Body of pancreas (tissue), 4 donors: ENCODE results near the gene STRA8. TPM values are rescaled to one million over a fixed set of nuclear protein-coding genes. Genes with fewer than 3 reads are reported as not detected.

Experiments
- ATAC-seq: fragments of 150-250 bp; one replicate; pipeline ENCODE4 v1.9.1; 2016
- DNase-seq, 4 donors: peaks; one replicate each; pipeline ENCODE4 v3.0.0-alpha.2; 2019
- H3K27ac ChIP-seq, 4 donors: fragments of 200-600 bp; sonication (generic); 1 replicate in 3 of 4; 2 replicates in 1 of 4; pipeline versions ENCODE4 v1.5.1 to v1.6.1; 2016 to 2019; ENCODE audit warnings: mild to moderate bottlenecking in 1 of 4, mixed read lengths in 1 of 4, moderate library complexity in 1 of 4
- H3K27me3 ChIP-seq, 2 donors: fragments of 200-600 bp; sonication (generic); one replicate each; pipeline ENCODE4 v1.6.0; 2016; ENCODE audit warnings: mild to moderate bottlenecking in 1 of 2
- H3K36me3 ChIP-seq, 2 donors: fragments of 200-600 bp; sonication (generic); replicated peaks in 1 of 2; 2 replicates each; pipeline ENCODE4 v1.5.1; 2016; ENCODE audit warnings: low read depth in 2 of 2; ENCODE audit not compliant: insufficient read depth in 1 of 2
- H3K4me1 ChIP-seq: fragments of 200-600 bp; sonication (generic); one replicate; pipeline ENCODE4 v1.6.0; 2016
- H3K4me3 ChIP-seq, 2 donors: fragments of 200-600 bp; sonication (generic); 1 replicate in 1 of 2; 2 replicates in 1 of 2; pipeline ENCODE4 v1.5.1; 2016 to 2019
- H3K9me3 ChIP-seq, 3 donors: fragments of 200-600 bp; sonication (generic); 1 replicate in 2 of 3; 2 replicates in 1 of 3; pipeline ENCODE4 v1.5.1; 2016
- CTCF ChIP-seq, 7 experiments: fragments of 450-650 bp in 4 of 7; fragments of 200-600 bp in 3 of 7; sonication (generic) in 3 of 7; IDR thresholded peaks; one replicate each; pipeline ENCODE4 v1.5.1; 2016 to 2019; ENCODE audit warnings: antibody characterized with exemption in 7 of 7
- POLR2A ChIP-seq, 3 donors: fragments of 450-650 bp; IDR thresholded peaks; one replicate each; pipeline ENCODE4 v1.6.1; 2016; ENCODE audit warnings: antibody characterized with exemption in 3 of 3, mild to moderate bottlenecking in 2 of 3
- WGBS, 2 donors: methylation state at CpG; one replicate each; pipeline ENCODE4 v1.1.5; 2017; 5-methylcytosine and 5-hydroxymethylcytosine counted together
- intact Hi-C: fragments of 100-400 bp; cut with DNase I; formaldehyde crosslinking; loops from one replicate; pipeline ENCODE4 v1.15.1; 2023
- total RNA-seq, 2 donors: library from RNA; depleted of rRNA; stranded (reverse); fragments of >200 nt; gene quantifications; one replicate each; pipeline ENCODE4 v1.1.0, GENCODE V29; 2016

STRA8 gene
- total RNA-seq, 2 donors from 2014 or later = not detected

- ATAC-seq (no peak), DNase-seq (no peak)
- H3K4me1 ChIP-seq = no peaks in the 10 kb centered on the region
- no peaks in the 10 kb centered on the region for H3K27me3 ChIP-seq
- H3K36me3 ChIP-seq = no peaks in the 10 kb centered on the region
- H3K27ac ChIP-seq = no peak overlapping the region
- no peaks in the 10 kb centered on the region for H3K9me3 ChIP-seq
- 87 to 90% methylated on average over 10 of the region's 10 CpGs for WGBS, 2 donors
- no peak overlapping the region for H3K4me3 ChIP-seq
- TF ChIP-seq POLR2A (IDR thresholded peaks at IDR 0.05) (no peak), CTCF (IDR thresholded peaks at IDR 0.05) (no peak)
- intact Hi-C loops = loop anchor here (10.0 kb wide), 1 partner anchor 374 kb away; no protein-coding TSS in a partner anchor
Observed at GRCh38 chr7:135271255-135271615, 37.6 kb downstream of the STRA8 start.

GRCh38 chr7:135272303-135272702 lies 38.7 kb downstream of the STRA8 start:
- H3K27me3 ChIP-seq = no peaks in the 10 kb centered on the region
- no peaks in the 10 kb centered on the region for H3K36me3 ChIP-seq
- no peak for TF ChIP-seq CTCF (IDR thresholded peaks at IDR 0.05)
- TF ChIP-seq POLR2A (IDR thresholded peaks at IDR 0.05) = no peak
- intact Hi-C loops = loop anchor here (10.0 kb wide), 1 partner anchor 372 kb away; no protein-coding TSS in a partner anchor
- no peak overlapping the region for H3K4me3 ChIP-seq
- DNase-seq = no peak
- no peaks in the 10 kb centered on the region for H3K9me3 ChIP-seq
- 83 to 89% methylated on average over 3 of the region's 3 CpGs for WGBS, 2 donors
- H3K27ac ChIP-seq = no peak overlapping the region
- no peak for ATAC-seq
- H3K4me1 ChIP-seq = no peaks in the 10 kb centered on the region

GRCh38 chr7:135273581-135273980 lies 39.9 kb downstream of the STRA8 start:
- Histone ChIP-seq H3K4me3 (no peak overlapping the region), H3K27ac (no peak overlapping the region), H3K27me3 (no peaks in the 10 kb centered on the region), H3K36me3 (no peaks in the 10 kb centered on the region), H3K9me3 (no peaks in the 10 kb centered on the region), H3K4me1 (no peaks in the 10 kb centered on the region)
- intact Hi-C loops = loop anchor here (10.0 kb wide), 1 partner anchor 371 kb away; no protein-coding TSS in a partner anchor
- no peak for DNase-seq
- ATAC-seq = no peak
- TF ChIP-seq POLR2A (IDR thresholded peaks at IDR 0.05) (no peak), CTCF (IDR thresholded peaks at IDR 0.05) (no peak)
- 63 to 68% methylated on average over 4 of the region's 4 CpGs for WGBS, 2 donors

- intact Hi-C loops = loop anchor here (10.0 kb wide), 1 partner anchor 370 kb away; no protein-coding TSS in a partner anchor
- peak; percentile 55 for ATAC-seq
Observed at GRCh38 chr7:135274495-135275268, 41.0 kb downstream of the STRA8 start.

More at GRCh38 chr7:135274495-135275268, 41.0 kb downstream of the STRA8 start:
- Histone ChIP-seq H3K4me1 (no peaks in the 10 kb centered on the region), H3K4me3 (no peak overlapping the region), H3K27ac (no peak overlapping the region), H3K27me3 (no peaks in the 10 kb centered on the region), H3K9me3 (no peaks in the 10 kb centered on the region), H3K36me3 (no peaks in the 10 kb centered on the region)
- WGBS, 2 donors = 27% methylated on average over 14 of the region's 14 CpGs
- TF ChIP-seq CTCF (IDR thresholded peaks at IDR 0.05) (peak; percentile 49 to 84 (median 74)), POLR2A (IDR thresholded peaks at IDR 0.05) (no peak)
- peak; percentile 69 to 80 (median 72) for DNase-seq
